HCT116 (cell line): ENCODE data around the gene NSG1.

Experiments used
- EGR1 ChIP-seq: IDR thresholded peaks from 2 replicates; pipeline ENCODE4 v1.6.1; 2012; ENCODE audit warnings: low read depth
- FOSL1 ChIP-seq: IDR thresholded peaks from 2 replicates; pipeline ENCODE4 v1.6.1; 2012; ENCODE audit warnings: low read depth
- POLR2AphosphoS5 ChIP-seq: IDR thresholded peaks from 2 replicates; pipeline ENCODE4 v1.6.1; 2011; ENCODE audit warnings: mild to moderate bottlenecking, low read depth, low read length, moderate library complexity
- RAD21 ChIP-seq: IDR thresholded peaks from 2 replicates; pipeline ENCODE4 v1.6.1; 2012; ENCODE audit warnings: low read depth, mild to moderate bottlenecking
- SRF ChIP-seq: IDR thresholded peaks from 2 replicates; pipeline ENCODE4 v1.6.1; 2012; ENCODE audit warnings: low read depth

- TF ChIP-seq RAD21 (no peak), FOSL1 (no peak), POLR2AphosphoS5 (no peak), SRF (no peak), EGR1 (no peak)
Observed at GRCh38 chr4:4436244-4436823, 49.4 kb downstream of the NSG1 start.
